Endodermal cell (in vitro differentiated cells): ENCODE measurements around the gene CLEC4E. TPM values are rescaled to one million over a fixed set of nuclear protein-coding genes. Genes with fewer than 3 reads are reported as not detected.

ENCODE experiments used
- DNase-seq: peaks from one replicate; pipeline ENCODE4 v3.0.0-alpha.2; 2017
- H3K27ac ChIP-seq: 2 replicates; pipeline ENCODE4 v1.5.1; 2013; ENCODE audit warnings: mild to moderate bottlenecking, low read depth, low read length, moderate library complexity
- H3K27me3 ChIP-seq: 2 replicates; pipeline ENCODE4 v1.6.1; 2013; ENCODE audit warnings: mild to moderate bottlenecking, low read length, moderate library complexity; ENCODE audit not compliant: insufficient read depth, control insufficient read depth, poor library complexity, severe bottlenecking
- H3K36me3 ChIP-seq: 2 replicates; pipeline ENCODE4 v1.7.0; 2013; ENCODE audit warnings: mild to moderate bottlenecking, low read length, moderate library complexity; ENCODE audit not compliant: control insufficient read depth, insufficient read depth
- H3K4me1 ChIP-seq: one replicate; pipeline ENCODE4 v1.7.0; 2013; ENCODE audit warnings: low read length; ENCODE audit not compliant: control insufficient read depth, insufficient read depth
- H3K4me3 ChIP-seq: 2 replicates; pipeline ENCODE4 v1.5.1; 2013; ENCODE audit warnings: mild to moderate bottlenecking, low read length, moderate library complexity
- H3K9ac ChIP-seq: 2 replicates; pipeline ENCODE4 v1.6.1; 2013; ENCODE audit warnings: mild to moderate bottlenecking, low read length, moderate library complexity; ENCODE audit not compliant: poor library complexity, severe bottlenecking; ENCODE audit errors: extremely low read depth
- H3K9me3 ChIP-seq: 2 replicates; pipeline ENCODE4 v1.6.1; 2013; ENCODE audit warnings: mild to moderate bottlenecking, low read length, moderate library complexity; ENCODE audit not compliant: control insufficient read depth
- H3K27ac Mint-ChIP-seq: 2 replicates; pipeline ENCODE4 v1.8.0; 2020; ENCODE audit warnings: mixed read lengths
- H3K27me3 Mint-ChIP-seq: 2 replicates; pipeline ENCODE4 v1.8.0; 2021; ENCODE audit warnings: mild to moderate bottlenecking, mixed read lengths; ENCODE audit not compliant: insufficient read depth
- H3K36me3 Mint-ChIP-seq: 2 replicates; pipeline ENCODE4 v1.8.0; 2020; ENCODE audit warnings: low read depth, mixed read lengths
- H3K4me1 Mint-ChIP-seq: 2 replicates; pipeline ENCODE4 v1.8.0; 2020; ENCODE audit warnings: mixed read lengths
- H3K4me3 Mint-ChIP-seq: 2 replicates; pipeline ENCODE4 v1.8.0; 2020; ENCODE audit warnings: mild to moderate bottlenecking, moderate library complexity, mixed read lengths
- H3K9me3 Mint-ChIP-seq: 2 replicates; pipeline ENCODE4 v1.8.0; 2020; ENCODE audit warnings: mild to moderate bottlenecking, mixed read lengths
- WGBS, 2 experiments: methylation state at CpG; one replicate each; pipeline versions ENCODE4 v1.1.5 to v1.1.7; 2013; ENCODE audit warnings: missing lambda C conversion rate in 2 of 2, mixed read lengths in 1 of 2; ENCODE audit not compliant: insufficient coverage in 1 of 2, insufficient read length in 1 of 2; 5-methylcytosine and 5-hydroxymethylcytosine counted together
- total RNA-seq, 2 donors: library from RNA; stranded (reverse); fragmentation: NEBNext Ultra II Directional in 1 of 2; extraction: Animal tissue kit (Norgen Biotek cat#: 25700) in 1 of 2; gene quantifications; 2 replicates in 1 of 2; 3 replicates in 1 of 2; pipeline ENCODE4 v1.2.1, GENCODE V29; 2021
- TF ChIP-seq, protein P1 (sequence below): fragments of 200-600 bp; sonication (generic); conservative IDR thresholded peaks from 2 replicates; pipeline ENCODE4 v1.5.0; 2021; ENCODE audit warnings: antibody characterized with exemption, mild to moderate bottlenecking

The CLEC4E gene
- total RNA-seq, 2 donors from 2014 or later, result not detected

GRCh38 chr12:8547645-8548044 lies 6.9 kb upstream of the CLEC4E start:
- no peaks in the 10 kb centered on the region for H3K27me3 Mint-ChIP-seq
- H3K4me1 ChIP-seq, result no peaks in the 10 kb centered on the region
- no peaks in the 10 kb centered on the region for H3K9me3 ChIP-seq
- no peak overlapping the region for H3K9ac ChIP-seq
- no peak overlapping the region for H3K4me3 ChIP-seq
- TF ChIP-seq, protein P1, sequence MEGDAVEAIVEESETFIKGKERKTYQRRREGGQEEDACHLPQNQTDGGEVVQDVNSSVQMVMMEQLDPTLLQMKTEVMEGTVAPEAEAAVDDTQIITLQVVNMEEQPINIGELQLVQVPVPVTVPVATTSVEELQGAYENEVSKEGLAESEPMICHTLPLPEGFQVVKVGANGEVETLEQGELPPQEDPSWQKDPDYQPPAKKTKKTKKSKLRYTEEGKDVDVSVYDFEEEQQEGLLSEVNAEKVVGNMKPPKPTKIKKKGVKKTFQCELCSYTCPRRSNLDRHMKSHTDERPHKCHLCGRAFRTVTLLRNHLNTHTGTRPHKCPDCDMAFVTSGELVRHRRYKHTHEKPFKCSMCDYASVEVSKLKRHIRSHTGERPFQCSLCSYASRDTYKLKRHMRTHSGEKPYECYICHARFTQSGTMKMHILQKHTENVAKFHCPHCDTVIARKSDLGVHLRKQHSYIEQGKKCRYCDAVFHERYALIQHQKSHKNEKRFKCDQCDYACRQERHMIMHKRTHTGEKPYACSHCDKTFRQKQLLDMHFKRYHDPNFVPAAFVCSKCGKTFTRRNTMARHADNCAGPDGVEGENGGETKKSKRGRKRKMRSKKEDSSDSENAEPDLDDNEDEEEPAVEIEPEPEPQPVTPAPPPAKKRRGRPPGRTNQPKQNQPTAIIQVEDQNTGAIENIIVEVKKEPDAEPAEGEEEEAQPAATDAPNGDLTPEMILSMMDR, result no peak
- peaks cover 3% of the 10 kb centered on the region for H3K9me3 Mint-ChIP-seq
- WGBS, 2 experiments, result 89 to 100% methylated on average over 1 of the region's 2 CpGs
- H3K36me3 Mint-ChIP-seq, result no peaks in the 10 kb centered on the region
- H3K4me1 Mint-ChIP-seq, result peaks cover 3% of the 10 kb centered on the region
- H3K27ac Mint-ChIP-seq, result no peak overlapping the region
- no peak overlapping the region for H3K27ac ChIP-seq
- no peaks in the 10 kb centered on the region for H3K36me3 ChIP-seq
- H3K27me3 ChIP-seq, result no peaks in the 10 kb centered on the region
- no peak for DNase-seq
- H3K4me3 Mint-ChIP-seq, result no peak overlapping the region

- WGBS, 2 experiments, result 100% methylated on average over 2 to 3 of the region's 3 CpGs
- H3K36me3 Mint-ChIP-seq, result no peaks in the 10 kb centered on the region
These were observed 5.9 kb upstream of the CLEC4E start for GRCh38 chr12:8546591-8546990.

DNA sequence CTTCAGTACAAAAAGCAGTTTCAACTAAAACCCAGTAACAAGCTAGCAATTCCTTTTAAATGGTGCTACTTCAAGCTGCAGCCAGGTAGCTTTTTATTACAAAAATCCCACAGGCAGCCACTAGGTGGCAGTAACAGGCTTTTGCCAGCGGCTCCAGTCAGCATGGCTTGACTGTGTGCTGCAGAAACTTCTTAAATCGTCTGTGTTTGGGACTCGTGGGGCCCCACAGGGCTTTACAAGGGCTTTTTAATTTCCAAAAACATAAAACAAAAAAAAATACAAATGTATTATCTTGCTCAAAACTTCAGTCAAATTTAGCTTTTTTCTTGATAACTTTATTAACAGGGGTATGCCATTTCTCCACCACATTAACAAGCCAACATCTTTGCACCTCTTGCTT lies 3.6 kb upstream of the CLEC4E start:
- Mint-ChIP-seq H3K27me3 (no peaks in the 10 kb centered on the region), H3K9me3 (no peaks in the 10 kb centered on the region), H3K36me3 (no peaks in the 10 kb centered on the region), H3K4me1 (peaks cover 3% of the 10 kb centered on the region), H3K27ac (no peak overlapping the region), H3K4me3 (no peak overlapping the region)
- peak; percentile 96 for DNase-seq
- H3K9me3 ChIP-seq, result no peaks in the 10 kb centered on the region
- no peak overlapping the region for H3K4me3 ChIP-seq
- no peaks in the 10 kb centered on the region for H3K36me3 ChIP-seq
- no peaks in the 10 kb centered on the region for H3K4me1 ChIP-seq
- no peaks in the 10 kb centered on the region for H3K27me3 ChIP-seq
- H3K9ac ChIP-seq, result no peak overlapping the region
- H3K27ac ChIP-seq, result no peak overlapping the region
- TF ChIP-seq, protein P1, result peak; percentile 100
- 0 to 15% methylated on average over 1 to 3 of the region's 3 CpGs for WGBS, 2 experiments

More at GRCh38 chr12:8546591-8546990, 5.9 kb upstream of the CLEC4E start:
- no peak overlapping the region for H3K4me3 Mint-ChIP-seq
- TF ChIP-seq, protein P1, result no peak
- peaks cover 3% of the 10 kb centered on the region for H3K4me1 Mint-ChIP-seq
- H3K9me3 Mint-ChIP-seq, result peaks cover 3% of the 10 kb centered on the region
- Histone ChIP-seq H3K9ac (no peak overlapping the region), H3K27ac (no peak overlapping the region), H3K27me3 (no peaks in the 10 kb centered on the region), H3K36me3 (no peaks in the 10 kb centered on the region), H3K4me1 (no peaks in the 10 kb centered on the region), H3K4me3 (no peak overlapping the region), H3K9me3 (no peaks in the 10 kb centered on the region)
- H3K27ac Mint-ChIP-seq, result no peak overlapping the region
- DNase-seq, result no peak
- H3K27me3 Mint-ChIP-seq, result no peaks in the 10 kb centered on the region
